WI38 (cell line): ENCODE data around the gene SH2D6.

Experiments
- H3K4me3 ChIP-seq: 2 replicates; pipeline ENCODE4 v1.5.1; 2011; ENCODE audit warnings: low read depth, mild to moderate bottlenecking, control low read depth, low read length
- TF ChIP-seq, protein P1 (sequence below): IDR thresholded peaks from 2 replicates; pipeline ENCODE4 v1.5.1; 2012; ENCODE audit warnings: low read depth, mild to moderate bottlenecking, control low read depth, low read length

Gene SH2D6

DNA sequence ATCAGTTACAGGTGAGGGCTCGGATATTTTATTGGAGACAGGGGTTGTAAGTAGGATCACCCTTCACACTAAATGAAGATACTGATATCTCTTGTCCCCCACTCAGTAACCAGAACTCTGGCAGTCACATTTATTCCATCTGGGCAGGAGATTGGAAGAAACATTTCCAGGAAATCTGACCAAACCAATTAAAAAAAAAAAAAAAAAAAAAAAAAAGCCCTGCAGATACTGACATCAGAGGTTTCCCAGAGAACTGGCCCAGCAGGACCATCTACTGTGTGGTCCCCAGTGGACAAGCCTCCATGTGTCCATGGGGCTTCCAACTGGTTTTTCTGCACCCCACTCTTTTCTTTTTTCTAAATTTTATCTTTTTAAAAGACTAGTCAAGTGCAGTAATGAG is 41.3 kb downstream of the SH2D6 start:
- H3K4me3 ChIP-seq = no peak overlapping the region
- TF ChIP-seq, protein P1, sequence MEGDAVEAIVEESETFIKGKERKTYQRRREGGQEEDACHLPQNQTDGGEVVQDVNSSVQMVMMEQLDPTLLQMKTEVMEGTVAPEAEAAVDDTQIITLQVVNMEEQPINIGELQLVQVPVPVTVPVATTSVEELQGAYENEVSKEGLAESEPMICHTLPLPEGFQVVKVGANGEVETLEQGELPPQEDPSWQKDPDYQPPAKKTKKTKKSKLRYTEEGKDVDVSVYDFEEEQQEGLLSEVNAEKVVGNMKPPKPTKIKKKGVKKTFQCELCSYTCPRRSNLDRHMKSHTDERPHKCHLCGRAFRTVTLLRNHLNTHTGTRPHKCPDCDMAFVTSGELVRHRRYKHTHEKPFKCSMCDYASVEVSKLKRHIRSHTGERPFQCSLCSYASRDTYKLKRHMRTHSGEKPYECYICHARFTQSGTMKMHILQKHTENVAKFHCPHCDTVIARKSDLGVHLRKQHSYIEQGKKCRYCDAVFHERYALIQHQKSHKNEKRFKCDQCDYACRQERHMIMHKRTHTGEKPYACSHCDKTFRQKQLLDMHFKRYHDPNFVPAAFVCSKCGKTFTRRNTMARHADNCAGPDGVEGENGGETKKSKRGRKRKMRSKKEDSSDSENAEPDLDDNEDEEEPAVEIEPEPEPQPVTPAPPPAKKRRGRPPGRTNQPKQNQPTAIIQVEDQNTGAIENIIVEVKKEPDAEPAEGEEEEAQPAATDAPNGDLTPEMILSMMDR = no peak

DNA sequence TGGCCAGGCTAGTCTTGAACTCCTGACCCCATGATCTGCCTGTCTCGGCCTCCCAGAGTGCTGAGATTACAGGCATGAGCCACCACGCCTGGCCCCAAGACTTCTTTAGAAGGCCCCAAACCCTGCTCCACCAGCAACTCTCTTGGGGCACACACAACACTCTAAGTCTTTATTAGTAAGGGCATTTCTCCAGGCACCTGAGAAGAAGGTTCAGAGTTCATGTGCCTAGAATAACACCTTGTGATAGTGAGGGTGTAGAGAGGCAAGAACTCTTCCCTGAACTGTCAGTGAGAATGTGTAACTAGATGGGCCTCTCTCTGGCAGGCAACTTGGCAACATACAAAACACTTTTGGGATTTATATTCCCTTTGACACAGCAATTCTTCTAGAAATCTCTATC is 43.8 kb downstream of the SH2D6 start:
- TF ChIP-seq, protein P1 = no peak
- no peak overlapping the region for H3K4me3 ChIP-seq

DNA sequence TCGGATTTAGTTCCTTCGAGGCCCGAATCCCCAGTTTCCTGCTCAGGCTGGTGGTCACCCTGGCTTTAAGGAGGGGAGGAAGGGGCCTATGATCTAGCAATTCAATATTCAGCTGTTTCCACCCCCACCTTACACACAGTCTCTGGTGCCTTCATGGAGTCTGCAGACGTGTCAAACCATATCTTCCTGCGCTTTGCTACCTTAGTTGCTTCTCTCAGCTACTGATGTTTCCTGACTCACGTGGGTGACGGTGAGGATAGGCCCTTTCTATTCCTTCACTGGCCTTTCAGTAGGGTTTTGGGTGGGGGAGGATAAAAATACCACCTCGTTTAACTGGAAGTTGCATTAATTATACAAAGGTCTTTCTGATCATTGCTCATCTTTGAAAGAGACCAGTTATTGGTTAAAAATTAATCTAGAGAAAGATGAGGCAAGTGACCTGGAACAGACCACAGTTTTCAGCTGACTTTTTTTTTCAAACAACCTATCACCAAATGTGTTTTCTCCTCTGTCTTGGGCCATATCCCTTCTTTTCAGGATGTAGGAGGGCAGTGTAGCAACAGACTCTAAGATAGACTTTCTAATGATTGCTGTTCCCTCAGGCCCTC is 49.7 kb downstream of the SH2D6 start:
- TF ChIP-seq, protein P1 = no peak
- no peak overlapping the region for H3K4me3 ChIP-seq

DNA sequence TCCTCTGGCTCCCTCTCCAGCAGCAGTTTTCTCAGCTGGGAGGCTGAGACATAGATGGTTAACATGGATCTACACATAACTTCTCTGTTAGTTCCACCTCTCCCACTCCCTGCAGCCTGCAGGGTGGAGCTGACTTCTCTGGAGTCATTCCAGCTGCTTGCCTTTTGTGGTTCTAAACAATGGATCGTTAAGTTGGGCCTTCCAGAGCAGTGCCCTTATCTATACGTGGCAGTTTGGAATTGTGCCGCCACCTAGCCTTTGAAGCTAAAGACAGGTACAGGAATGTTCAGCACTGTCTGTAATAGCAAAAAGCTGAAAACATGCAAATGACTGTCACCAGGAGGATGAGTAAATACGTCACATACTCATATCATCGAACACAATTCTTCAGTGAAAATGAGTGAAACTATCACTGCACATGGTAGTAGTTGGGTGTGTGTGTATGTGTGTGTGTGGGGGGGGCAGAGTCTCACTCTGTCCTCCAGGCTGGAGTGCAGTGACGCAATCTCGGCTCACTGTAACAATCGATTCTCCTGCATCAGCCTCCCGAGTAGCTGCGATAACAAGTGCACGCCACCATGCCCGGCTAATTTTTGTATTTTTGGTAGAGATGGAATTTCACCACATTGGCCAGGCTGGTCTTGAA is 50.3 kb downstream of the SH2D6 start:
- TF ChIP-seq, protein P1 = no peak

DNA sequence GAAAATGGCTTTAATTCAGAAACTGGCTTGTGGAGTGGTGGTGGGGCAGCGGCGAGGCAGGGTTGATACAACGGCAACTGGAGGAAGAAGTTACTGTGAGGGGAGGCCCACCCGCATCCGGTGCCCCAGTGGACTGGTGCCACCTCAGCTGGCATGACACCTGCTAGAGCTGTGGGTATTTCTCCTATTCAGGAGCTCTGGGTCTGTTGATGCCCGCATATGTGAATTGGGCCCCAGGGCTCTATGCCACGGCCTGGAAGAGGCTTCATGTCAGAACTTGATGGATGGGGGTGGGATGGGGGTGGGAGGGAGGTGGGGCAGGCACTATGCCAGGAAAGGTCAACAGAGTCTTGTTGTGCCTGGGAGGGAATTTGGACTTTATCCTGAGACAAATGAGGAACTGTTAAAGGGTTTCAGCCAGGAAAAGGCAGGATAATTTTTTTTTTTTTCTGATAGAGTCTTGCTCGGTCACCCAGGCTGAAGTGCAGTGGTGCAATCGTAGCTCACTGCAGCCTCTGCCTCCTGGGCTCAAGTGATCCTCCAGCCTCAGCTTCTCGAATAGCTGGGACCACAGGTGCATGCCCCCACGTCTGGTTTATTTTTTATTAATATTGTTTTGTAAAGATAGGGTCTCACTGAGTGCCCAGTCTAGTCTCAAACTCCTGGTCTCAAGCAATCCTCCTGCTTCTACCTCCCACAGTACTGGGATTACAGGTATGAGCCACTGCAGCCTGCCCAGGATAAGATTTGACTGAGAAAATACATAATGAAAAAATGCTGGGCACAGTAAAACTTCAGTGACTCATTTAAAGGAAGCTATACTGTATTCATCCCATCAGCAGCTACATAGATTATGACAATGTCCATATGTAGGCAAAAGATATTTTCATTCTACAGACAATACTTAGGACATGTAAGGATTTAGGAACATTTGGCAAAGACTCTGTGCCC is 52.6 kb downstream of the SH2D6 start:
- TF ChIP-seq, protein P1 = no peak
- H3K4me3 ChIP-seq = no peak overlapping the region

More for the DNA sequence above, 50.3 kb downstream of the SH2D6 start:
- no peak overlapping the region for H3K4me3 ChIP-seq

DNA sequence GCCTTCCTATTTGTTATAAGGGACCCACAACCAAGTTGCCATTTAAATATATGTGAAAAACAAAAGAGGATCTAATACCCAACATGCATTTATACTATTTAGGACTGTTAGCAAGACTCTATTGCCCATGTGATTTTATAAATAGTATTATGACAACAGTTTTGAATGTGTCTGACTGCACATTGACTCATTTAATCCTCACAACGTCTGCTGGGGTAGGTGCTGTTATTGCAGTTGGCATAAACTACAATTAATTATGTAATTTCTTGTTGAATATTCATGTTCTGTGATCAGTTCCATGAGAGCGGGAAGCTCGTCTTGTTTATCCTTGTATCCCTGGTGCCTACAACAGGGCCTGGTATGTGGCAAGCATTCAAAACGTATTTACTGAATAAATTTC is 53.7 kb downstream of the SH2D6 start:
- TF ChIP-seq, protein P1 = no peak
- no peak overlapping the region for H3K4me3 ChIP-seq
